Esophagus squamous epithelium (tissue), 5 donors: ENCODE data around the gene SLC47A2. TPM values are rescaled to one million over a fixed set of nuclear protein-coding genes. Genes with fewer than 3 reads are reported as not detected.

ENCODE experiments used
- DNase-seq: peaks from one replicate; lab custom pipeline; 2025; lab: John Stamatoyannopoulos, UW
- H3K27ac ChIP-seq, 4 donors: fragments of 200-600 bp; sonication (generic); one replicate each; pipeline ENCODE4 v1.5.1; 2016 to 2019; ENCODE audit warnings: mild to moderate bottlenecking in 1 of 4
- H3K27me3 ChIP-seq, 4 donors: fragments of 200-600 bp; sonication (generic); 1 replicate in 3 of 4; 2 replicates in 1 of 4; pipeline versions ENCODE4 v1.5.1 to v1.6.0; 2017 to 2021; ENCODE audit warnings: antibody characterized with exemption in 1 of 4
- H3K36me3 ChIP-seq, 3 donors: fragments of 200-600 bp; sonication (generic); one replicate each; pipeline ENCODE4 v1.5.1; 2016 to 2019
- H3K4me1 ChIP-seq, 3 donors: fragments of 200-600 bp; sonication (generic); one replicate each; pipeline ENCODE4 v1.5.1; 2017 to 2019
- H3K4me3 ChIP-seq, 4 donors: fragments of 200-600 bp; sonication (generic); 1 replicate in 3 of 4; 2 replicates in 1 of 4; pipeline ENCODE4 v1.5.1; 2016 to 2019; ENCODE audit warnings: mild to moderate bottlenecking in 2 of 4, moderate library complexity in 1 of 4
- H3K9me3 ChIP-seq, 3 donors: fragments of 200-600 bp; sonication (generic); one replicate each; pipeline ENCODE4 v1.5.1; 2016 to 2019
- POLR2A ChIP-seq, 4 donors: fragments of 450-650 bp; IDR thresholded peaks; one replicate each; pipeline ENCODE4 v1.6.1; 2017; ENCODE audit warnings: antibody characterized with exemption in 4 of 4, mild to moderate bottlenecking in 4 of 4, moderate library complexity in 3 of 4
- WGBS, 2 donors: methylation state at CpG; one replicate each; pipeline ENCODE4 v1.1.5; 2018; 5-methylcytosine and 5-hydroxymethylcytosine counted together
- intact Hi-C: fragments of 100-400 bp; cut with DNase I; formaldehyde crosslinking; loops from one replicate; pipeline ENCODE4 v1.15.0; 2022
- total RNA-seq, 4 donors: library from RNA; depleted of rRNA; stranded (reverse); fragments of >200 nt; gene quantifications; one replicate each; pipeline ENCODE4 v1.1.0, GENCODE V29; 2016
- TF ChIP-seq, protein P1 (sequence below), 6 experiments: fragments of 450-650 bp in 4 of 6; fragments of 200-600 bp in 2 of 6; sonication (generic) in 2 of 6; IDR thresholded peaks; one replicate each; pipeline ENCODE4 v1.5.1; 2016 to 2019; ENCODE audit warnings: antibody characterized with exemption in 6 of 6, mild to moderate bottlenecking in 4 of 6, moderate library complexity in 4 of 6
- donor health status: DM: yes; HTN: yes; CAD: no.

Gene SLC47A2
- total RNA-seq, 4 donors from 2014 or later, result 0.56 to 2.2 (median 0.76) TPM; not detected in 1

DNA sequence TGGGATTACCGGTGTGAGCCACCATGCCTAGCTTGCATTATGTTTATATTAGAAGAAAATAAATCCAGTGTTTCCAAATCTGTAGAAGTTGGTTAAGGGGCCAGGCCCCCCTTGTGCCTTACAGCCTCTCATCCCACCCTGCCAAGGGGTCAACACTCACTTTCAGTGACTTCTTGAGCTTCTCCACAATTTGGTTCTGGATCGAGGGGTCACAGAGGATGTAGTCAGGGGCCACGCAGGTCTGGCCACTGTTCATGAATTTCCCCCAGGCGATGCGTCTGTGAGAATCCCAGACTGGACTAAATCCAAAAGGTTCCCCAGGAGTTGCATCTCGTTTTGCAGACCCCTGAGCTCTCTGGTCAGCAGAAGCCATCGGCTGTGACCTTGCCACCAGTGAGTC lies 24.5 kb upstream of the SLC47A2 start:
- DNase-seq, result no peak
- no peak for TF ChIP-seq POLR2A (IDR thresholded peaks at IDR 0.05)
- TF ChIP-seq, protein P1, sequence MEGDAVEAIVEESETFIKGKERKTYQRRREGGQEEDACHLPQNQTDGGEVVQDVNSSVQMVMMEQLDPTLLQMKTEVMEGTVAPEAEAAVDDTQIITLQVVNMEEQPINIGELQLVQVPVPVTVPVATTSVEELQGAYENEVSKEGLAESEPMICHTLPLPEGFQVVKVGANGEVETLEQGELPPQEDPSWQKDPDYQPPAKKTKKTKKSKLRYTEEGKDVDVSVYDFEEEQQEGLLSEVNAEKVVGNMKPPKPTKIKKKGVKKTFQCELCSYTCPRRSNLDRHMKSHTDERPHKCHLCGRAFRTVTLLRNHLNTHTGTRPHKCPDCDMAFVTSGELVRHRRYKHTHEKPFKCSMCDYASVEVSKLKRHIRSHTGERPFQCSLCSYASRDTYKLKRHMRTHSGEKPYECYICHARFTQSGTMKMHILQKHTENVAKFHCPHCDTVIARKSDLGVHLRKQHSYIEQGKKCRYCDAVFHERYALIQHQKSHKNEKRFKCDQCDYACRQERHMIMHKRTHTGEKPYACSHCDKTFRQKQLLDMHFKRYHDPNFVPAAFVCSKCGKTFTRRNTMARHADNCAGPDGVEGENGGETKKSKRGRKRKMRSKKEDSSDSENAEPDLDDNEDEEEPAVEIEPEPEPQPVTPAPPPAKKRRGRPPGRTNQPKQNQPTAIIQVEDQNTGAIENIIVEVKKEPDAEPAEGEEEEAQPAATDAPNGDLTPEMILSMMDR (IDR thresholded peaks at IDR 0.05), result no peak
- H3K27ac ChIP-seq, result no peak overlapping the region
- H3K9me3 ChIP-seq, result no peaks in the 10 kb centered on the region
- peaks cover 0 to 68% (median 0%) of the 10 kb centered on the region in 3 donors for H3K36me3 ChIP-seq
- peaks cover 10 to 44% (median 13%) of the 10 kb centered on the region in 3 donors for H3K4me1 ChIP-seq
- H3K27me3 ChIP-seq, result no peaks in the 10 kb centered on the region
- H3K4me3 ChIP-seq, result no peak overlapping the region
- intact Hi-C loops, result no loop called here
- WGBS, 2 donors, result 81 to 93% methylated on average over 3 to 7 of the region's 7 CpGs

DNA sequence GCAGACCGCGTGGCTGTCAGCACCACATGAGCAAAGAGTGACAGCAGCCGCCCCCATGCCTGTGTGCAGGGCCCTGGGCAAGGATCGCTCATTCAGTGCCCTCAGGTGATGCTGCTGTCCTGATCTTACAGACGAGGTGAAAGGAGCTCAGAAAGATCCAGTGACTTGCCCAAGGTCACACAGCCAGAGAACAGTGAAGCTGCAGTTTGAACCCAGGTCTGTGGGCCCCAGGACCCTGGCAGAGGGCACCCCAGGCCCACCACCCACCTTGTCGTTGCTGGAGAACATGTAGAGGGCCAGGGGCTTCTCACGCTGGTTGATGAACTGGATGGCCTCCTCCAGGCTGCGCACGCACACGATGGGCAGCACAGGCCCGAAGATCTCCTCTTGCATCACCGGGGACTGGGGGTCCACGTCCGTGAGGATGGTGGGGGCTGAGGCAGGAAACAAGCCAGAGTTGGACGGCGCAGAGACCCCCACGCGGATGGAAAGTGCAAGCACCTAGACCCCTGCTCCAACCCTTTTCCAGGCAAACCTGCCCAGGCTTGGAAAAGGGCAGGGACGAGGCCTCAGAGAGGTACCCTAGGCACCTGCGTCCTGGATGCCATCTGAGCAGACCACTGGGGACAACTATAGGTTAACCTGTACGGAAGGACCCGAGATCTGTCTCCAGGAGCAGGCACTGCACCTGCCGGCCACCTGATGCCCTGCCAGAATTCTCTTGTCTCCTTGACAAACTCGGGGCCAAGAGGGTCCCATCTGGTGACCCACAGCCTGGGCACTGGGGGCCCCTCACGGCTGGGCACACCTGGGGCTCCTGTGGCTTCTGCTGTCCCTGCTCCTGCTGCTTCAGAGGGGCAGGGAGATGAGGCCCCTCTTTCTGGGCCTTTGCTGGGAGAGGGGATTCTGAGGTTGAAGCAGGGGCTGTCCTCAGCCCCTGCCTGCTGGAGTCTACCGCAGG lies 23.1 kb upstream of the SLC47A2 start:
- no peaks in the 10 kb centered on the region for H3K27me3 ChIP-seq
- WGBS, 2 donors, result 84 to 90% methylated on average over 9 to 14 of the region's 26 CpGs

DNA sequence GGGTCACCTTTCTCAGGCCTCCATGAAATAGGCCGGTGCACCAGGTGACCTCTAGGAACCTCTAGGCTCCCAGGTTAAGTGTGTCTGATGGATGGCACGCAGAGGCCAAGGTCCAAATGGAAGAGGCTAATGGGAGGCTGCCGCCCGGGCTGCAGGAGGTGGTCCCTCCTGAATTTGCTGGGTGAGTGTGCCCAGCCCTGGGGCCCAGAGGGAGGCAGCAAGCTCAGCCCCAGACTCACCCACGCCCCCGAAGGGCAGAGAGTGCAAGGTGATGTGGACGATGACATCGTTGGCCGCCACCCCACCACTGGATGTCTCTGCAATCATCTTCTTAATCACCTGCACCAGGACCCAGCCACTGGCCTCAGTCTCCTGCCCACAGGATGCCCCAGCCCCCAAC lies 22.4 kb upstream of the SLC47A2 start:
- 70 to 79% methylated on average over 2 to 7 of the region's 9 CpGs for WGBS, 2 donors
- Histone ChIP-seq H3K36me3 (peaks cover 0 to 68% (median 0%) of the 10 kb centered on the region in 3 donors), H3K4me1 (peaks cover 0 to 22% (median 0%) of the 10 kb centered on the region in 3 donors), H3K27ac (no peak overlapping the region), H3K9me3 (no peaks in the 10 kb centered on the region), H3K4me3 (no peak overlapping the region), H3K27me3 (no peaks in the 10 kb centered on the region)
- DNase-seq, result no peak
- no peak for TF ChIP-seq POLR2A (IDR thresholded peaks at IDR 0.05)
- TF ChIP-seq, protein P1 (IDR thresholded peaks at IDR 0.05), result no peak
- intact Hi-C loops, result no loop called here

More for the DNA sequence above, 23.1 kb upstream of the SLC47A2 start:
- H3K9me3 ChIP-seq, result no peaks in the 10 kb centered on the region
- TF ChIP-seq, protein P1 (IDR thresholded peaks at IDR 0.05), result no peak
- TF ChIP-seq POLR2A (IDR thresholded peaks at IDR 0.05), result no peak
- H3K4me3 ChIP-seq, result no peak overlapping the region
- no peak overlapping the region for H3K27ac ChIP-seq
- H3K36me3 ChIP-seq, result peaks cover 0 to 68% (median 0%) of the 10 kb centered on the region in 3 donors
- intact Hi-C loops, result no loop called here
- peaks cover 3 to 30% (median 4%) of the 10 kb centered on the region in 3 donors for H3K4me1 ChIP-seq
- DNase-seq, result no peak

DNA sequence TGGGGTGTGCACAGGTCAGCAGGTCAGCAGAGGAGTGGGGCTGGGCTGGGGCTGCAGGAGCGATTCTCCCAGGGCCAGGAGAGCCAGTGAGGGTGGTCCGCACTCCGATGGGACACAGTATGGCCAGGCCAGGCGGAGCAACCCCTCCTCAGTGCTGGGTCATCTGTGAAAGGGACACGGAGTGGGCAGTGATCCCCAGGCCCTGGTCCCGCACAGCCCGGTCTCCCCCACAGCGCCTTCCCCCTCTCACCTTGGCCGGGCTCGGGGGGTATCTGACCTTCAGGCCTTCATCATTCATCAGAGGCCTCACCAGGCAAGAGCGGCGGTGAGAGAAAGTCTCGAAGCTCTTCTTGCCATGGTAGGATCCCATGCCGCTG lies 21.7 kb upstream of the SLC47A2 start:
- Histone ChIP-seq H3K4me1 (peaks cover 0 to 15% (median 0%) of the 10 kb centered on the region in 3 donors), H3K27ac (no peak overlapping the region), H3K4me3 (no peak overlapping the region), H3K9me3 (no peaks in the 10 kb centered on the region), H3K36me3 (peaks cover 0 to 62% (median 0%) of the 10 kb centered on the region in 3 donors), H3K27me3 (no peaks in the 10 kb centered on the region)
- DNase-seq, result no peak
- 91 to 93% methylated on average over 11 to 13 of the region's 14 CpGs for WGBS, 2 donors
- intact Hi-C loops, result no loop called here
- TF ChIP-seq, protein P1 (IDR thresholded peaks at IDR 0.05), result no peak
- TF ChIP-seq POLR2A (IDR thresholded peaks at IDR 0.05), result no peak
